K562 (cell line): ENCODE measurements around the gene SARS1. TPM values are rescaled to one million over a fixed set of nuclear protein-coding genes. Genes with fewer than 3 reads are reported as not detected.

Experiments used
- BRF1 ChIP-seq: IDR thresholded peaks from 3 replicates; pipeline ENCODE4 v1.6.1; 2011; ENCODE audit warnings: borderline replicate concordance, mild to moderate bottlenecking; ENCODE audit not compliant: insufficient read length; ENCODE audit errors: extremely low read depth
- CBFA2T3 ChIP-seq: fragments of 450-650 bp; IDR thresholded peaks from 2 replicates; pipeline ENCODE4 v1.6.1; 2017
- ELF2 ChIP-seq: fragments of 250-450 bp; sonication (Bioruptor Pico); IDR thresholded peaks from 2 replicates; pipeline ENCODE4 v1.5.0; 2021; ENCODE audit warnings: mild to moderate bottlenecking
- ELK1 ChIP-seq: sonication (generic); formaldehyde crosslinking; IDR thresholded peaks from 2 replicates; pipeline ENCODE4 v1.8.1; 2022; ENCODE audit warnings: missing genetic modification reagents
- TAF15 ChIP-seq: fragments of 200-400 bp; formaldehyde crosslinking; IDR thresholded peaks from 2 replicates; pipeline ENCODE4 v1.6.1; 2017; ENCODE audit warnings: mild to moderate bottlenecking, low read depth, low read length, moderate library complexity
- TAF9B ChIP-seq: fragments of 450-650 bp; IDR thresholded peaks from 2 replicates; pipeline ENCODE4 v1.6.1; 2018; ENCODE audit warnings: mild to moderate bottlenecking; ENCODE audit not compliant: partially characterized antibody
- TCF7 ChIP-seq: sonication (generic); IDR thresholded peaks from 2 replicates; pipeline ENCODE4 v1.6.1; 2016; ENCODE audit warnings: antibody characterized with exemption, borderline replicate concordance
- TSHZ1 ChIP-seq: fragments of 250-450 bp; sonication (Bioruptor Pico); IDR thresholded peaks from 2 replicates; pipeline ENCODE4 v1.4.0; 2020; ENCODE audit warnings: mild to moderate bottlenecking, moderate library complexity
- ZBTB5 ChIP-seq: fragments of 450-650 bp; IDR thresholded peaks from 2 replicates; pipeline ENCODE4 v1.6.1; 2017; ENCODE audit warnings: antibody characterized with exemption
- ZNF76 ChIP-seq: fragments of 250-450 bp; sonication (Bioruptor Pico); IDR thresholded peaks from 2 replicates; pipeline ENCODE4 v1.4.0; 2020; ENCODE audit warnings: mild to moderate bottlenecking, moderate library complexity, borderline replicate concordance
- ZNF778 ChIP-seq: fragments of 450-650 bp; formaldehyde crosslinking; IDR thresholded peaks from 2 replicates; pipeline ENCODE4 v1.4.0; 2020; ENCODE audit warnings: mild to moderate bottlenecking, moderate library complexity
- polyA plus RNA-seq, 8 experiments: library from polyadenylated mRNA; depleted of rRNA in 4 of 8; stranded (reverse) in 5 of 8; unstranded in 3 of 8; fragments of >200 nt; fragmentation: Nextera tagmentation in 2 of 8; fragmentation: Illumina TruSeq in 1 of 8; extraction: Ambion mirVana in 2 of 8; extraction: Trizol in 1 of 8; gene quantifications; 2 replicates each; pipeline versions ENCODE4 v1.2.1 to v1.2.3, GENCODE V29; 2011 to 2014; ENCODE audit warnings: inconsistent platforms in 1 of 8, missing spikeins in 1 of 8
- total RNA-seq, 7 experiments: library from RNA; depleted of rRNA in 6 of 7; stranded (reverse); fragments of >200 nt in 6 of 7; fragmentation: Illumina TruSeq in 2 of 7; extraction: Trizol in 2 of 7; gene quantifications; 2 replicates each; pipeline versions ENCODE4 v1.2.1 to v1.2.3, GENCODE V29; 2011 to 2021; ENCODE audit warnings: low replicate concordance in 1 of 7
- TF ChIP-seq, protein P1 (sequence below): sonication (generic); formaldehyde crosslinking; IDR thresholded peaks from 2 replicates; pipeline ENCODE4 v1.4.0; 2020; ENCODE audit warnings: mild to moderate bottlenecking, missing genetic modification reagents
- TF ChIP-seq, protein P2 (sequence below): fragments of 250-450 bp; sonication (Bioruptor Pico); IDR thresholded peaks from 2 replicates; pipeline ENCODE4 v1.9.0; 2021; ENCODE audit warnings: mild to moderate bottlenecking
- TF ChIP-seq, protein P3 (sequence below): fragments of 200-800 bp; sonication (Bioruptor generic); IDR thresholded peaks from 2 replicates; pipeline ENCODE4 v1.6.1; 2017; ENCODE audit warnings: missing genetic modification characterization, missing compliant biosample characterization
- TF ChIP-seq, protein P4 (sequence below): sonication (generic); formaldehyde crosslinking; IDR thresholded peaks from 2 replicates; pipeline ENCODE4 v1.8.0; 2022; ENCODE audit warnings: mild to moderate bottlenecking, missing genetic modification reagents, borderline replicate concordance

The SARS1 gene
- total and polyA plus RNA-seq, 9 of the 15 experiments (the other 6 are each of a cell fraction or from before 2014, with no cell fraction given), result 221 to 623 (median 254) TPM

DNA sequence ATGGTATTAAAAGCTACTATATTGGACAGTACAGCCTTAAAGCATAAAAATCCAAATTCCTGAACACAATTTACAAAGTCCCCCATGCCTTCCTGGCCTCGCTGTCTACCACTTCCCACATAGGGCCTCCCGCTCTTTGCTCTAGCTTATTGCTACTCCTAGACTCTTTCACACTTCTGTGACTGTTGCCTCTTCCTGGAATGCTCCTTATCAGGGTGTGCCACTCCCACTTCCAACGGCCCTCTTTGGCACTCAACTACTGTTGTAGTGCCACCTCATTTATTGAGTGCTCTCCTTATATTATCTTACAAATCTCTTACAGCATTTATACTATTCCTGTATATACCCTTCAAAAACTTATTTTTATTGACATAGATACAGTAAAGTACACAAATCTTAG is 4.8 kb downstream of the SARS1 start (continued):
- TF ChIP-seq ELK1 (CRISPR knock-in tag), result no peak
- no peak for TF ChIP-seq ZNF76 (CRISPR knock-in tag)
- no peak for TF ChIP-seq TSHZ1
- no peak for TF ChIP-seq ELF2 (CRISPR knock-in tag)
- TF ChIP-seq ZNF778 (CRISPR knock-in tag), result no peak
- no peak for TF ChIP-seq TAF9B
- TF ChIP-seq, protein P1, sequence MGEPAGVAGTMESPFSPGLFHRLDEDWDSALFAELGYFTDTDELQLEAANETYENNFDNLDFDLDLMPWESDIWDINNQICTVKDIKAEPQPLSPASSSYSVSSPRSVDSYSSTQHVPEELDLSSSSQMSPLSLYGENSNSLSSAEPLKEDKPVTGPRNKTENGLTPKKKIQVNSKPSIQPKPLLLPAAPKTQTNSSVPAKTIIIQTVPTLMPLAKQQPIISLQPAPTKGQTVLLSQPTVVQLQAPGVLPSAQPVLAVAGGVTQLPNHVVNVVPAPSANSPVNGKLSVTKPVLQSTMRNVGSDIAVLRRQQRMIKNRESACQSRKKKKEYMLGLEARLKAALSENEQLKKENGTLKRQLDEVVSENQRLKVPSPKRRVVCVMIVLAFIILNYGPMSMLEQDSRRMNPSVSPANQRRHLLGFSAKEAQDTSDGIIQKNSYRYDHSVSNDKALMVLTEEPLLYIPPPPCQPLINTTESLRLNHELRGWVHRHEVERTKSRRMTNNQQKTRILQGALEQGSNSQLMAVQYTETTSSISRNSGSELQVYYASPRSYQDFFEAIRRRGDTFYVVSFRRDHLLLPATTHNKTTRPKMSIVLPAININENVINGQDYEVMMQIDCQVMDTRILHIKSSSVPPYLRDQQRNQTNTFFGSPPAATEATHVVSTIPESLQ (CRISPR knock-in tag), result no peak
- TF ChIP-seq TCF7, result no peak
- TF ChIP-seq CBFA2T3, result peak; percentile 72
- TF ChIP-seq ZBTB5, result no peak
- TF ChIP-seq, protein P2, sequence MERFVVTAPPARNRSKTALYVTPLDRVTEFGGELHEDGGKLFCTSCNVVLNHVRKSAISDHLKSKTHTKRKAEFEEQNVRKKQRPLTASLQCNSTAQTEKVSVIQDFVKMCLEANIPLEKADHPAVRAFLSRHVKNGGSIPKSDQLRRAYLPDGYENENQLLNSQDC (CRISPR knock-in tag), result no peak
- TF ChIP-seq, protein P3, sequence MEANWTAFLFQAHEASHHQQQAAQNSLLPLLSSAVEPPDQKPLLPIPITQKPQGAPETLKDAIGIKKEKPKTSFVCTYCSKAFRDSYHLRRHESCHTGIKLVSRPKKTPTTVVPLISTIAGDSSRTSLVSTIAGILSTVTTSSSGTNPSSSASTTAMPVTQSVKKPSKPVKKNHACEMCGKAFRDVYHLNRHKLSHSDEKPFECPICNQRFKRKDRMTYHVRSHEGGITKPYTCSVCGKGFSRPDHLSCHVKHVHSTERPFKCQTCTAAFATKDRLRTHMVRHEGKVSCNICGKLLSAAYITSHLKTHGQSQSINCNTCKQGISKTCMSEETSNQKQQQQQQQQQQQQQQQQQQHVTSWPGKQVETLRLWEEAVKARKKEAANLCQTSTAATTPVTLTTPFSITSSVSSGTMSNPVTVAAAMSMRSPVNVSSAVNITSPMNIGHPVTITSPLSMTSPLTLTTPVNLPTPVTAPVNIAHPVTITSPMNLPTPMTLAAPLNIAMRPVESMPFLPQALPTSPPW (CRISPR knock-in tag), result no peak
- TF ChIP-seq TAF15, result no peak
- TF ChIP-seq, protein P4, sequence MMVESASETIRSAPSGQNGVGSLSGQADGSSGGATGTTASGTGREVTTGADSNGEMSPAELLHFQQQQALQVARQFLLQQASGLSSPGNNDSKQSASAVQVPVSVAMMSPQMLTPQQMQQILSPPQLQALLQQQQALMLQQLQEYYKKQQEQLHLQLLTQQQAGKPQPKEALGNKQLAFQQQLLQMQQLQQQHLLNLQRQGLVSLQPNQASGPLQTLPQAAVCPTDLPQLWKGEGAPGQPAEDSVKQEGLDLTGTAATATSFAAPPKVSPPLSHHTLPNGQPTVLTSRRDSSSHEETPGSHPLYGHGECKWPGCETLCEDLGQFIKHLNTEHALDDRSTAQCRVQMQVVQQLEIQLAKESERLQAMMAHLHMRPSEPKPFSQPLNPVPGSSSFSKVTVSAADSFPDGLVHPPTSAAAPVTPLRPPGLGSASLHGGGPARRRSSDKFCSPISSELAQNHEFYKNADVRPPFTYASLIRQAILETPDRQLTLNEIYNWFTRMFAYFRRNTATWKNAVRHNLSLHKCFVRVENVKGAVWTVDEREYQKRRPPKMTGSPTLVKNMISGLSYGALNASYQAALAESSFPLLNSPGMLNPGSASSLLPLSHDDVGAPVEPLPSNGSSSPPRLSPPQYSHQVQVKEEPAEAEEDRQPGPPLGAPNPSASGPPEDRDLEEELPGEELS (CRISPR knock-in tag), result no peak
- no peak for TF ChIP-seq BRF1
